ENCODE data around the gene PPIF.

Gene PPIF

DNA sequence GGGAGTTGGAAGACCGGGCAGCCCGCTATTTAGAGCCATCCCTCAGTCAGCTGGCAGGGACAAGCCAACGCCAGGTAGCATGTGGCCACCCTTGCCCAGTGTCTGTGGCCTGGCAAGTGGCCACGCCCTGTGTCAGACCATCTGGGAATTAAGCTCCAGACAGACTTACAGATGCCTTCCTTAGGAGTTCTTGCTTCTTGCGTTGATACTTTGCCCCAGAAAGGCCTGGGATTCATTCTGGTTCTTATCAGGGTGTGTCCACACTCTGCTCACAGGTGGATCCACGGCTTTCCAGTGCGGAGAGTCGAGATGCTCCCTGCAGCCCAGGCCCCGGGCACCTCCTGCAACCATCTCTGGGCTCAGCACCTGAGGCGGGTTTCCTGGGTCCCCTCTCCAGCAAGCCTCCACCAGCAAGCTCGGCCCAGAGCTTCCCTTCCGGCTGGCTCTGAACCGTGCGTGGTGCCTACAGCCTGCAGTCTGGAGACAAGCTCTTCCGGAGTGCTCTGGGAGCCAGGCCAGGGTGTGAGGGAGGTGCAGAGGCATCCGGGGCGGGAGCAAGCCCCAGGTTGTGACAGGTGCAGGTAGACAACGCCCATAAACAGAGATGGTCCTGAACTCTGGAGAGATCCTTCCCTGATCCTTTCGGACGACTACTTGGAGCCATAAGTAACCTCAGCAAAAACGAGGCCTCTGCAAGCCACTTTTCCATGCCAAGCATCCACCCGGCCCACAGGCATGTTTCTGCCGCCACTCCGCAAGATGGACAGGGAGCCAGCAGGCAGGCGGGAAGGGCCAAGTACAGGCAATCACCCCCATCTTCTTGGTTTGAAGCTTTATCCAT lies 32.3 kb upstream of the PPIF start:
- no peak for DNase-seq

DNA sequence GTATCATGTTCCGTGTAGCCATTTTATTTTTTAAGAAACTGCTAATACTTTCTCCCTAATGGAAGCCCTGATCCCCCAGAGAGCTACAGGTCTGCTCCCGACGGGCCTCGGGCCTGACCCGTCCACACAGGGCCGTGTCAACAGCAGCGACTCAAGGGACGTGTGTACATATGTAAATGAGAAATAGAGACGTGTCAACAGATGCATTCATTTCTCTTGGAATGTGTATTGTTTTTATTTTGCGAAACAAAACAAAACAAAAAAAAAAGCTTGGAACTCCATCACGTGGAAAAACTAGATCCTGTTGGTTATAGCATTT lies 31.7 kb upstream of the PPIF start:
- DNase-seq = no peak

DNA sequence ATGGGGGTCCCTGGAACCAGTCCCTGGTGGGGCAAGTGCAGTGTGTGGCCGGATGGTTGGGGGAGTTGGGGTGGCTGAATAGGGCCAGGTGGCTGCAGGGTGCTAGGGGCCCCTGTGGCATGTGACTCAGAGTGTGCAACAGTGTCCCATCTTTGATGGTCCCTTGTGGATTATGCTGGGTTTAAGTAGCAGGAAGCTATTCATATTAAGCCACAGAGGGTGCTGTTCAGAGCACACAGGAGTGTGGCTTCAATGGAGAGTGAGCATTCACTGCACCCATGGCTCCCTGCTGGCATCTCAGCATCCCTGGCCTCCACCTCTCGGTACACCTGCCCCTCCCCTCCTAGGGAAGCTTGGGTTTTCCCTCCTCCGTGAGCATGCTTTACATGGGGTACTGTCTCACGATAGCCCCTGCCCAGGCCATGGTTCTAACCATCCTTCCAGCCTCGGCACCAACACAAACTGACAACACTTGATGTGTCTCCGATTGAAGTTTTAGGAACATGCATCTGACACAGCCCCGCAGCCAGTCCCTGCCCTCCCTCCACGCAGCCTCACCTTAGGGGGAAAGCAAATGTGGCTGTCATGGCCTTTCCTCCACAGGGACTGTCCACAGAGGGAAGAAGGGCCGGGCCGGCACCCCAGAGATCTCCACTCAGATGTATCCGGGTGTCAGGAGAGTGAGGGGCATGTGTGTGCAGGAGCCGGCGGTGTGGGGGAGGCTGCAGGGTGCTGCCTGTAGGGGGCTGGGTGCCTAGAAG lies 30.4 kb upstream of the PPIF start:
- DNase-seq = no peak

GRCh38 chr10:79318369-79318768 lies 28.9 kb upstream of the PPIF start:
- DNase-seq = no peak

DNA sequence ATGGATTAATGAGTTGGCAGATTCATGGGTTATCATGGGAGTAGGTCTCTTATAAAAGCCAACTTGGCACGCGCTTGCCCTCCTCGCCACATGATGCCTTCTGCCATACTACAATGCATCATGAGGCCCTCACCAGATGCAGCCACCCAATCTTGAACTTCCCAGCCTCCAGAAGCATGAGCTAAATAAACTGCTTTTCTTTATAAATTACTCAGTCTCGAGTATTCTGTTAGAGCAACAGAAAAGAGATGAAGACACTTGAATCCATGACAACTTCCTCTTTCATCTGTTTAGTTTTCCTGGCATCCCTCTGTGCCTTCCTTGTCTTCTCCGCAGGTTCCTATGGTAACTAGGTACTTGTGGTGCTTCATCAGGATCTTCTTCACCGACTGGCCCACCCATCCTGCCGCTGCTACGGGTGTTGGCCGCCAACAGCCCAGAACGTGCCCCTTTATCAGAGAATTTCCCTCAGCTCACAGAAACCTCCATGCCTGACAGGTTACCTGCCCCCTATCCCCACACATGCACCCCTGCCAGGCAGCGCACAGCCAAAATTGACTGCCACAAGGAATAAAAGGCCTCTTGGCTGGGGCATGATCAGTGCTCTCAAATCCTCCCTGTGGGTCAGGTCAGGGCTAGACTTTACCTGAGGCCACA lies 28.0 kb upstream of the PPIF start:
- DNase-seq = no peak

GRCh38 chr10:79320316-79320715 lies 27.0 kb upstream of the PPIF start:
- no peak for DNase-seq

DNA sequence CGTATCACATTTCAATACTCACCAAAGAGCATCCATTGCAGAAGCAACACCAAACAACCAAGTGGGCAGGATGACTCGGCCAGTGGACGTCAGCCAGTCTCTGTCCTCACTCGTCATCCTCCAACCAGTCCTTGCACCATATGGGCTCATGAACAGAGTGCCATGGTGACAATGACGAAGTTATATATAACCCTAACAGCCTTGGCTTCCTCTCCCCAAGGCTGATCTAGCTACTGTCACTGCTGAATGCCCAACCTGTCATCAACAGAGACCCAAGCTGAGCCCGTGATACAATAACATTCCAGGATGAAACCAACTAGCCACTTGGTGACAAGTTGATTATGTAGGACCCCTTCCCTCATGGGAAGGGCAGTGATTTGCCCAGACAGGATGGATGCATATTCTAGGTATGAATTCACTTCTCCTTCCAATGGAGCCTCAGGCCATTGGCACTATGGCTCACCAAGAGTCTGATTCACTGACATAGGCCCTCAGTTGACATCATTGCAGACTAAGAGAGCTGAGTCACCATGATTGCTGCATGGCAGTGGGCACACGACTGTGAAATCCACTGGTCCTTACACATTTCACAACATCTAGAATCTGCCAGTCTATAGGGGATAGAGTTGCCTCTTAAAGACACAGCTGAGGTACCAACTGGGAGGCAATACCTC lies 26.3 kb upstream of the PPIF start:
- DNase-seq = no peak

DNA sequence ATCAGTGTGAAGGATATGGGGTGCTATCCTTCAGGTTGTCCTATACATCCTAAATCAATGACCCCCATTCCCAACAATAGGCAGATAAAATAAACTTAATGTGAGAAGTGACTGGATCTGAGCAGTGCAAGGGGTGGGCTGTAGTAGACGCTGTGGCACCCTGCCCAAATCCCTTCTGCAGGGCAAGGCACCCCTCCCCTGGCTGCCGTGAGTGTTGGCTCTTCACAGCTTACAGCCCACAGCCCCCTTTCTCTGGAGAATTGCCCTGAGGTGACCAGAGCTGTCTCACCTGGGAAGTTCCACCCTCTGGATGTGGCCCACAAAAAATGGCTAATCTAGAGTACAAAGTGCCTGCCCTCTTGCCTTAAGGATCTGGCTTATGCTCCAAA lies 25.8 kb upstream of the PPIF start:
- no peak for DNase-seq

- DNase-seq = no peak
Measured at GRCh38 chr10:79321951-79322350, 25.3 kb upstream of the PPIF start.

- peak; percentile 75 for DNase-seq
Measured at GRCh38 chr10:79322616-79323543, 24.4 kb upstream of the PPIF start.

GRCh38 chr10:79323602-79324001 lies 23.7 kb upstream of the PPIF start:
- no peak for DNase-seq

DNA sequence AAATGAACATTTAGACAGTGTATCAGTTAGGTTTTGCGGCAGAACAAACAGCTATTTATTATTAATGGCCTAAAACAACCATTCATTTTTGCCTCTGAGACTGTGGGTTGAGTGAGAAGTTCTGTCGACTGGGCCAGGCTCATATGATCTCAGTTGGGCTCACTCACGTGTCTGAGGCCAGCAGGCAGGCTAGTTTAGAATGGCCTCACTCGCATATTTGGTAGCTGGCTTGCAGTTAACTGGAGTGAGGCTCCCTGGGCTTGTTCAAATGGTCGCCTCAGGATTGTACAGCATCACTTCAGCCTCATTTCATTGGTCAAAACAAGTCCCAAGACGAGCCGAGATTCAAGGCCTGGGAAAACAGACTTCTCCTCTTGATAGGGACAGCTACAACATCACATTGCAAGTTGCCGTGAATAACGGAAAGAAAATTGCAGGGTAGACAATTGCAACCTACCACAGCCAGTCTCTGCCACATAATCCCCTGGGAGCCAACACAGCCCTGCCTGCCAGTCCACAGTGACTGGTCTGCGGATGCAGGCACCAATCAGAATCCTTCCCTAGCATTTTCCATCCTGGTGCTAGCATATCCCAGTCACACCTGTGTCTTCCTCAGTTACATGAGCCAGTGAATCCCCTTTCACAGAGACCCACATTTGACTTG lies 23.1 kb upstream of the PPIF start:
- no peak for DNase-seq

- DNase-seq = no peak
Measured at GRCh38 chr10:79326361-79327089, 20.7 kb upstream of the PPIF start.

- no peak for DNase-seq
Measured at GRCh38 chr10:79327090-79327457, 20.2 kb upstream of the PPIF start.

GRCh38 chr10:79328147-79328701 lies 19.0 kb upstream of the PPIF start:
- DNase-seq = no peak

DNA sequence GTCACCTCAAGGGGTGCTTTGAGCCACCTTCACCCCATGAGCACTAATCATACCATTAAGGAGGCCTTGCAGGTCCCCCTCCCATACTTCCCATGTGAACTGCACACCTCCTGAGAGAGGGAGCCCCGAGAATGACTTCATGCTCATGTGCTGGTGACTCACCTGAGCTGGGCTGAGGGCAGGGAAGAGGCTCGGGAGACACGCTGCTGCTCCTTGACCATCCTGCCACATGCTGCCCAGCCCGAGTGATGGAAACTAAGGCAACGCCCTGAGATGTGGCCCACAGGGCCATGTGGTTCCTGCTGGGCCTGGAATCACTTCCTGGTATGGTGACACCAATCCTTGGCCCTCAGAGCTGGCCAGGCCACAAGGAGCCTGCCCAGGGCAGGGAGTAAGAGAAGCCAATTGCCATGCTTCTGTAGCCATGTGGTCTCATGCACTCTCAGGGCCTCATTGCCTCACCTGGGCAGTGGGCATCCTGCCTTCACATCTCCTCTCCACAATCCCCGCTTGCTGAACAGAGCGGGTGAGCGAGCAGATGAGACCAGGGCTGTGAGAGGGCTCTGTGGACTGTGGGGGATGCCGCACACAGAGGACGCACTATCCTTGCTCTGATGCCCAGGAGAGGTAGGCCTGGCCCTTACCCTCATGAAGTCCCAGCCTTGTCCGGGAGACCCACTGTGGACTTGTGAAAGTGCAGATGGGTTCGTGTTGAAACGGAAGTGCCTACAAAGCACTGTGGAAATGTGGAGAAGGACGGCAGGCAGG lies 18.3 kb upstream of the PPIF start:
- no peak for DNase-seq

GRCh38 chr10:79329529-79329928 lies 17.7 kb upstream of the PPIF start:
- no peak for DNase-seq

DNA sequence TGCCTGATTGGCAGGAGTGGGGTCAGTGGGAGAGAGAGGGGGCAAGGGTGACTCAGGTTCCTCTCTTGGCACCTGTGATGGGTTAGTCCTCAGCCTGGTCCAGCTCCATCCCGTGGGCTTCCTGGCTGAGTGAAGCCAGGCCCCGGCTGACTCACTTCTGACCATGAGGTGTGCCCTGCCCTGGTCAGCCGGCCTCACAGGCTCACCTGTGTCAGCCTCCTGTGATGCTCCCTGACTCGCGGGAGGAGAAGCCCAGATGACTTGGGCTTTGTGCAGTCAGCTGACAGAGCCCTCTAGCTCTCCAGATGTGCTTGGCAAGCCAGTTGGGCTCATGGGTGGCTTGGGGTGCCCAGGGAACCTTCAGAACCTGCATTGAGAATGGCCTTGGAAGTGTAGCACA lies 16.0 kb upstream of the PPIF start:
- no peak for DNase-seq

DNA sequence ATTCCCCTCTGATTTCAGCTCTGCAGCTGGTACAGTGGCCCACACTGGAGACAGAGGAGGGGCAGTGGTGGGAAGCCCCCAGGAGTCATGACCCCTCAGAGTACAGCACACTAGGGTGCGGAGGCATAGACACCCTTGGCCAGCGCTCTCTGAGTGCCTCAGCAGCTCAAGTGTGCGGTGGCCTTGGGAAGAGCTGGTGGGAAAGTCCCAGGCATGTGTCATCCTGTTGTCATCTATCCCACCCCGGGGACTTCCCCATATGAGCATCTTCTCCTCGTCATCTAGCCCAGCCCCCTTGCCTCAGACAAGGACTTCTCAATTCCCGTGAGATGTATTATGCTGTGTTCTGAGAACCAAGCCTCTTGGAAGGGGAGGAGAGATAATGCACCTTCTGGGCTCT lies 15.6 kb upstream of the PPIF start:
- DNase-seq = no peak
